Measurements from ENCODE around the gene PIK3CG. TPM values are rescaled to one million over a fixed set of nuclear protein-coding genes. Genes with fewer than 3 reads are reported as not detected.
"Not testable (repeated sequence)": the region's sequence is repeated elsewhere in the genome, so short reads cannot be mapped to it uniquely, and the experiment has no call there.

PIK3CG gene
- total RNA-seq, 4 donors from 2014 or later, result 4.6 to 13.5 (median 10.2) TPM

GRCh38 chr7:106936236-106936635 is 71.2 kb downstream of the PIK3CG start:
- no peak for DNase-seq
- TF ChIP-seq POLR2A (IDR thresholded peaks at IDR 0.05) (no peak), CTCF (IDR thresholded peaks at IDR 0.05) (no peak)
- Histone ChIP-seq H3K36me3 (no peaks in the 10 kb centered on the region), H3K9me3 (no peaks in the 10 kb centered on the region), H3K27me3 (no peaks in the 10 kb centered on the region), H3K4me1 (no peaks in the 10 kb centered on the region), H3K4me3 (no peak overlapping the region), H3K27ac (no peak overlapping the region)
- intact Hi-C loops (cut with DNase I; ENCODE audit: low total_unique reads), result no loop called here

GRCh38 chr7:106938122-106938521 is 73.0 kb downstream of the PIK3CG start:
- intact Hi-C loops (cut with DNase I; ENCODE audit: low total_unique reads); H3K27me3 ChIP-seq; H3K27ac ChIP-seq; H3K4me1 ChIP-seq; H3K9me3 ChIP-seq; H3K4me3 ChIP-seq; DNase-seq; H3K36me3 ChIP-seq: not testable (repeated sequence)

GRCh38 chr7:106938803-106939202 is 73.7 kb downstream of the PIK3CG start:
- Histone ChIP-seq H3K27ac (no peak overlapping the region), H3K36me3 (no peaks in the 10 kb centered on the region), H3K4me1 (no peaks in the 10 kb centered on the region), H3K4me3 (no peak overlapping the region), H3K9me3 (no peaks in the 10 kb centered on the region), H3K27me3 (no peaks in the 10 kb centered on the region)
- intact Hi-C loops (cut with DNase I; ENCODE audit: low total_unique reads), result no loop called here
- DNase-seq, result no peak
- no peak for TF ChIP-seq POLR2A (IDR thresholded peaks at IDR 0.05)
- no peak for TF ChIP-seq CTCF (IDR thresholded peaks at IDR 0.05)

GRCh38 chr7:106944035-106944665 is 79.1 kb downstream of the PIK3CG start:
- H3K27me3 ChIP-seq, result no peaks in the 10 kb centered on the region
- intact Hi-C loops (cut with DNase I; ENCODE audit: low total_unique reads), result no loop called here
- H3K36me3 ChIP-seq, result no peaks in the 10 kb centered on the region
- no peak for TF ChIP-seq CTCF (IDR thresholded peaks at IDR 0.05)
- TF ChIP-seq POLR2A (IDR thresholded peaks at IDR 0.05), result no peak
- no peak overlapping the region for H3K27ac ChIP-seq
- no peaks in the 10 kb centered on the region for H3K9me3 ChIP-seq
- DNase-seq, result no peak
- H3K4me1 ChIP-seq, result no peaks in the 10 kb centered on the region
- no peak overlapping the region for H3K4me3 ChIP-seq

- TF ChIP-seq POLR2A (IDR thresholded peaks at IDR 0.05) (no peak), CTCF (IDR thresholded peaks at IDR 0.05) (peak; percentile 59 to 72 (median 64))
- H3K27ac ChIP-seq, result no peak overlapping the region
- no peaks in the 10 kb centered on the region for H3K9me3 ChIP-seq
- no peaks in the 10 kb centered on the region for H3K27me3 ChIP-seq
- intact Hi-C loops (cut with DNase I; ENCODE audit: low total_unique reads), result no loop called here
- no peaks in the 10 kb centered on the region for H3K4me1 ChIP-seq
- no peaks in the 10 kb centered on the region for H3K36me3 ChIP-seq
- DNase-seq, result peak; percentile 45 to 68
- no peak overlapping the region for H3K4me3 ChIP-seq
These were observed 82.2 kb downstream of the PIK3CG start for GRCh38 chr7:106947244-106947728.
